BJ (cell line): ENCODE data around the gene BLOC1S3. TPM values are rescaled to one million over a fixed set of nuclear protein-coding genes. Genes with fewer than 3 reads are reported as not detected.

ENCODE experiments used
- CTCF ChIA-PET: fragments of 350-600 bp; formaldehyde crosslinking; extraction: SDS; loops from one replicate; lab custom pipeline; 2021; ENCODE audit warnings: antibody characterized with exemption, inconsistent platforms; lab: Yijun Ruan, JAX
- POLR2A ChIA-PET: fragments of 300-600 bp; sonication (Branson Sonifier 250); formaldehyde crosslinking; extraction: SDS; loops from one replicate; lab custom pipeline; 2021; ENCODE audit warnings: antibody characterized with exemption; lab: Charles Lee
- DNase-seq: peaks from one replicate; pipeline ENCODE4 v3.0.0-alpha.2; 2011; ENCODE audit warnings: low read depth
- H3K27me3 ChIP-seq: 2 replicates; pipeline ENCODE4 v1.6.0; 2011; ENCODE audit warnings: low read length; ENCODE audit not compliant: control insufficient read depth, insufficient read depth
- H3K36me3 ChIP-seq: 2 replicates; pipeline ENCODE4 v1.5.1; 2011; ENCODE audit warnings: low read length; ENCODE audit not compliant: control insufficient read depth, insufficient read depth
- H3K4me3 ChIP-seq: 2 replicates; pipeline ENCODE4 v1.5.1; 2011; ENCODE audit warnings: low read depth, mild to moderate bottlenecking, control low read depth, low read length
- CTCF ChIP-seq: IDR thresholded peaks from 2 replicates; pipeline ENCODE4 v1.5.1; 2011; ENCODE audit warnings: low read depth, mild to moderate bottlenecking, control low read depth, inconsistent platforms, low read length, moderate library complexity; ENCODE audit not compliant: insufficient read depth
- polyA minus RNA-seq: library from RNA; depleted of rRNA, polyadenylated mRNA; stranded (reverse); fragments of >200 nt; gene quantifications from 2 replicates; pipeline ENCODE4 v1.2.3, GENCODE V29; 2011; rRNA and poly(A)+ RNA removed
- polyA plus RNA-seq: library from polyadenylated mRNA; depleted of rRNA; stranded (reverse); fragments of >200 nt; gene quantifications from 2 replicates; pipeline ENCODE4 v1.2.3, GENCODE V29; 2011; rRNA removed

The BLOC1S3 gene, protein sequence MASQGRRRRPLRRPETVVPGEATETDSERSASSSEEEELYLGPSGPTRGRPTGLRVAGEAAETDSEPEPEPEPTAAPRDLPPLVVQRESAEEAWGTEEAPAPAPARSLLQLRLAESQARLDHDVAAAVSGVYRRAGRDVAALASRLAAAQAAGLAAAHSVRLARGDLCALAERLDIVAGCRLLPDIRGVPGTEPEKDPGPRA
- polyA plus RNA-seq, result 7.1 and 8.3 TPM in 2 replicates
- 9.7 and 12.5 TPM in 2 replicates for polyA minus RNA-seq

GRCh38 chr19:45178262-45179071 lies at the start of gene BLOC1S3:
BLOC1S3 (plus strand) TSS chr19:45178784; CDS start chr19:45179297, 513 bp downstream.
- H3K4me3 ChIP-seq, result peak within 1 kb of the TSS; percentile 92
- DNase-seq, result peak; percentile 100
- no peaks in the 10 kb centered on the region for H3K27me3 ChIP-seq
- H3K36me3 ChIP-seq, result peaks cover 3% of the 10 kb centered on the region; the same call in 1 of the 2 replicates
- POLR2A ChIA-PET, result interaction anchor here (0.7 kb wide), 1 partner anchor 9 kb away, joined by 3 read pairs; no protein-coding TSS in a partner anchor
- CTCF ChIA-PET, result interaction anchor here (0.9 to 1.9 kb wide), 10 partner anchors 9 to 160 kb away, joined by 3 to 6 read pairs (median 4); partner anchors contain the start of genes NKPD1 and PPP1R37
- TF ChIP-seq CTCF, result peak; percentile 35; the same call in 1 of the 2 replicates

DNA sequence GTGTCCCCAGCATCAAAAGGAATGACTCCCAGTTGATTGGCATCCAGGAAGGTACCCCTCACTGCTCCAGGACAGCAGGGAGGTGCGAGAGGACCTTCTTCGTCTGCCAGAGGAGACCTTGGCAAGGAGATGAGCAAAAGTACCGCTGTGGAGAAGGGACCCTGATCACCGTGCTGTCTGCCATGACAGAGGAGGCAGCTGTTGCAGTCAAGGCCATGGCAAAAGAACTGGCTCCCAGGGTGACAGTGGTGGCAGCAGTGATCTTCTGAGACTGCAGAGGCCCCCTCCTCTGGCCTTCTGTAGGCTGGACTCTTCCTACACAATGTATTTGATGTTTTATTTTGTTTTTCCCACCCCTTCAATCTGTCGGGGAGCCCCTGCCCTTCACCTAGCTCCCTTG lies 49.8 kb upstream of the BLOC1S3 start:
- H3K36me3 ChIP-seq, result peaks cover 1% of the 10 kb centered on the region; the same call in 1 of the 2 replicates
- no peak overlapping the region for H3K4me3 ChIP-seq
- no peak for TF ChIP-seq CTCF
- ChIA-PET CTCF (interaction anchor here (1.1 kb wide), 1 partner anchor 11 kb away, joined by 3 read pairs; no protein-coding TSS in a partner anchor), POLR2A (no interaction called here)
- DNase-seq, result no peak
- no peaks in the 10 kb centered on the region for H3K27me3 ChIP-seq

DNA sequence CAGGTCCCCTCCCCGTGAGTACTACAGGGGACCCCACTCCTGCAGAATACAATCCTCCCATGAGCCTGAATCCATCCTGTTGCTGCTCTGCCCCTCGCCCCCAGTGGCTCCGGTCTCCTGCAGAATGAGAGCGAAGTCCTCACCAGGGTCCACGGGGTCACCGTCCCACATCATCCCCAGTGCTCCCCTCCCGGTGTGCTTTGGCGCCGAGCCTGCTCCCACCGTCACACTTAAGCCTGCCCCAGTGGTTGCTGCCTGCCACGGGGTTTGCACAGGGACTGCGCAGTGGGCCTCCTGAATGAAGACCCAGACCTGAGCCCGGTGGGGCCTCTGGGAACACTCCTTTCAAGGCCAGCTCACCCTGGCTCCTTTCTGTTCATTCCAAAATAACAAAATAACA lies 48.3 kb upstream of the BLOC1S3 start:
- no peak overlapping the region for H3K4me3 ChIP-seq
- no peak for DNase-seq
- no peak for TF ChIP-seq CTCF
- CTCF ChIA-PET, result interaction anchor here (1.0 to 1.2 kb wide), 2 partner anchors 17 to 27 kb away, joined by 3 to 4 read pairs; no protein-coding TSS in a partner anchor
- H3K36me3 ChIP-seq, result peaks cover 3% of the 10 kb centered on the region; the same call in 1 of the 2 replicates
- POLR2A ChIA-PET, result no interaction called here
- H3K27me3 ChIP-seq, result no peaks in the 10 kb centered on the region

- ChIA-PET CTCF (interaction anchor here (0.8 to 1.2 kb wide), 6 partner anchors 12 to 208 kb away, joined by 3 to 4 read pairs (median 3); no protein-coding TSS in a partner anchor), POLR2A (no interaction called here)
- peak; percentile 37 for TF ChIP-seq CTCF
- Histone ChIP-seq H3K36me3 (peaks cover 3% of the 10 kb centered on the region; the same call in 1 of the 2 replicates), H3K27me3 (no peaks in the 10 kb centered on the region), H3K4me3 (no peak overlapping the region)
- no peak for DNase-seq
These were observed 47.5 kb upstream of the BLOC1S3 start for GRCh38 chr19:45130888-45131615.
